H1 (cell line): ENCODE data around the gene KLK4. TPM values are rescaled to one million over a fixed set of nuclear protein-coding genes. Genes with fewer than 3 reads are reported as not detected.

ENCODE experiments used
- CEBPB ChIP-seq: IDR thresholded peaks from 2 replicates; pipeline ENCODE4 v1.6.1; 2012; ENCODE audit warnings: low read depth, low read length
- EZH2 ChIP-seq: fragments of 200-600 bp; sonication (generic); IDR thresholded peaks from 2 replicates; pipeline ENCODE4 v1.7.1; 2012; ENCODE audit warnings: low read depth, mild to moderate bottlenecking, moderate library complexity, low read length, inconsistent platforms; ENCODE audit not compliant: severe bottlenecking
- KDM5A ChIP-seq: fragments of 200-600 bp; IDR thresholded peaks from 2 replicates; pipeline ENCODE4 v1.7.1; 2012; ENCODE audit warnings: mild to moderate bottlenecking, low read length, inconsistent platforms, mixed read lengths
- POLR2AphosphoS5 ChIP-seq: IDR thresholded peaks from 2 replicates; pipeline ENCODE4 v1.6.1; 2011; ENCODE audit warnings: low read depth, low read length
- POU5F1 ChIP-seq: IDR thresholded peaks from 2 replicates; pipeline ENCODE4 v1.6.1; 2011; ENCODE audit warnings: low read depth, mild to moderate bottlenecking, low read length, moderate library complexity
- RXRA ChIP-seq: IDR thresholded peaks from 2 replicates; pipeline ENCODE4 v1.6.1; 2011; ENCODE audit warnings: low read depth, mild to moderate bottlenecking, low read length, moderate library complexity; ENCODE audit not compliant: insufficient read depth
- SIRT6 ChIP-seq: IDR thresholded peaks from one replicate; pipeline ENCODE4 v1.7.1; 2012; ENCODE audit warnings: low read length, inconsistent platforms
- SIX5 ChIP-seq: IDR thresholded peaks from 2 replicates; pipeline ENCODE4 v1.6.1; 2011; ENCODE audit warnings: mild to moderate bottlenecking, low read depth, low read length
- SP4 ChIP-seq: IDR thresholded peaks from 2 replicates; pipeline ENCODE4 v1.6.1; 2012; ENCODE audit warnings: low read length, inconsistent platforms
- polyA plus RNA-seq, 7 experiments: library from polyadenylated mRNA; depleted of rRNA in 3 of 7; stranded (reverse) in 5 of 7; unstranded in 2 of 7; fragments of >200 nt in 5 of 7; fragments of 200-250 nt in 2 of 7; gene quantifications; 1 replicate in 5 of 7; 2 replicates in 1 of 7; 4 replicates in 1 of 7; pipeline versions ENCODE4 v1.2.1 to v1.2.3, GENCODE V29; 2011 to 2013; ENCODE audit warnings: missing spikeins in 2 of 7, mixed read lengths in 2 of 7
- total RNA-seq: library from RNA; stranded (reverse); fragmentation: NEBNext Ultra II Directional; extraction: Animal tissue kit (Norgen Biotek cat#: 25700); gene quantifications from 2 replicates; pipeline ENCODE4 v1.2.1, GENCODE V29; 2021
- TF ChIP-seq, protein P1 (sequence below): fragments of 300-600 bp; sonication (generic); IDR thresholded peaks from 2 replicates; pipeline ENCODE4 v1.7.1; 2012; ENCODE audit warnings: low read length, moderate library complexity, mild to moderate bottlenecking, inconsistent platforms; ENCODE audit not compliant: insufficient replicate concordance
- TF ChIP-seq, protein P2 (sequence below): IDR thresholded peaks from 2 replicates; pipeline ENCODE4 v1.6.1; 2012; ENCODE audit warnings: low read length, inconsistent platforms

The KLK4 gene
- total and polyA plus RNA-seq, 2 of the 8 experiments (the other 6 are each of a cell fraction or from before 2014, with no cell fraction given), result 0.44 TPM; not detected in 1

DNA sequence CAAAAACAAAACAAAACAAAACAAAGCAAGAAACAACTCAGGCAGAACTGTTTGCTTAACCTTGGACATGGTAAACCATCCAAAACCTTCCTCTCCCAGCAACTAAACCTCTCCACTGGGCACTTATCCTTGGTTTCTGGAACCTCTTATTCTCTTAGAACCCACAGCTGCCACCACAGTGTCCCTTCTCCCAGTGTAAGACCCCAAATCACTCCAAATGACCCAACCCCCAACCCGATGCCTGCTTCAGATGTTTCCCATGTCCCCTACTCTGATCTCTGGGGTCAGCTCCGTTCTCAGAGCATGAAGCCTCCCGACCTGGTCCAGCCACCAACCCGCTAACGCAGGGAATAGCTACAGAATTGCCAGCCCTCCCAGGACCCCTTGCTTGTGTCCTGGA is 37.0 kb downstream of the KLK4 start (continued):
- TF ChIP-seq, protein P1, sequence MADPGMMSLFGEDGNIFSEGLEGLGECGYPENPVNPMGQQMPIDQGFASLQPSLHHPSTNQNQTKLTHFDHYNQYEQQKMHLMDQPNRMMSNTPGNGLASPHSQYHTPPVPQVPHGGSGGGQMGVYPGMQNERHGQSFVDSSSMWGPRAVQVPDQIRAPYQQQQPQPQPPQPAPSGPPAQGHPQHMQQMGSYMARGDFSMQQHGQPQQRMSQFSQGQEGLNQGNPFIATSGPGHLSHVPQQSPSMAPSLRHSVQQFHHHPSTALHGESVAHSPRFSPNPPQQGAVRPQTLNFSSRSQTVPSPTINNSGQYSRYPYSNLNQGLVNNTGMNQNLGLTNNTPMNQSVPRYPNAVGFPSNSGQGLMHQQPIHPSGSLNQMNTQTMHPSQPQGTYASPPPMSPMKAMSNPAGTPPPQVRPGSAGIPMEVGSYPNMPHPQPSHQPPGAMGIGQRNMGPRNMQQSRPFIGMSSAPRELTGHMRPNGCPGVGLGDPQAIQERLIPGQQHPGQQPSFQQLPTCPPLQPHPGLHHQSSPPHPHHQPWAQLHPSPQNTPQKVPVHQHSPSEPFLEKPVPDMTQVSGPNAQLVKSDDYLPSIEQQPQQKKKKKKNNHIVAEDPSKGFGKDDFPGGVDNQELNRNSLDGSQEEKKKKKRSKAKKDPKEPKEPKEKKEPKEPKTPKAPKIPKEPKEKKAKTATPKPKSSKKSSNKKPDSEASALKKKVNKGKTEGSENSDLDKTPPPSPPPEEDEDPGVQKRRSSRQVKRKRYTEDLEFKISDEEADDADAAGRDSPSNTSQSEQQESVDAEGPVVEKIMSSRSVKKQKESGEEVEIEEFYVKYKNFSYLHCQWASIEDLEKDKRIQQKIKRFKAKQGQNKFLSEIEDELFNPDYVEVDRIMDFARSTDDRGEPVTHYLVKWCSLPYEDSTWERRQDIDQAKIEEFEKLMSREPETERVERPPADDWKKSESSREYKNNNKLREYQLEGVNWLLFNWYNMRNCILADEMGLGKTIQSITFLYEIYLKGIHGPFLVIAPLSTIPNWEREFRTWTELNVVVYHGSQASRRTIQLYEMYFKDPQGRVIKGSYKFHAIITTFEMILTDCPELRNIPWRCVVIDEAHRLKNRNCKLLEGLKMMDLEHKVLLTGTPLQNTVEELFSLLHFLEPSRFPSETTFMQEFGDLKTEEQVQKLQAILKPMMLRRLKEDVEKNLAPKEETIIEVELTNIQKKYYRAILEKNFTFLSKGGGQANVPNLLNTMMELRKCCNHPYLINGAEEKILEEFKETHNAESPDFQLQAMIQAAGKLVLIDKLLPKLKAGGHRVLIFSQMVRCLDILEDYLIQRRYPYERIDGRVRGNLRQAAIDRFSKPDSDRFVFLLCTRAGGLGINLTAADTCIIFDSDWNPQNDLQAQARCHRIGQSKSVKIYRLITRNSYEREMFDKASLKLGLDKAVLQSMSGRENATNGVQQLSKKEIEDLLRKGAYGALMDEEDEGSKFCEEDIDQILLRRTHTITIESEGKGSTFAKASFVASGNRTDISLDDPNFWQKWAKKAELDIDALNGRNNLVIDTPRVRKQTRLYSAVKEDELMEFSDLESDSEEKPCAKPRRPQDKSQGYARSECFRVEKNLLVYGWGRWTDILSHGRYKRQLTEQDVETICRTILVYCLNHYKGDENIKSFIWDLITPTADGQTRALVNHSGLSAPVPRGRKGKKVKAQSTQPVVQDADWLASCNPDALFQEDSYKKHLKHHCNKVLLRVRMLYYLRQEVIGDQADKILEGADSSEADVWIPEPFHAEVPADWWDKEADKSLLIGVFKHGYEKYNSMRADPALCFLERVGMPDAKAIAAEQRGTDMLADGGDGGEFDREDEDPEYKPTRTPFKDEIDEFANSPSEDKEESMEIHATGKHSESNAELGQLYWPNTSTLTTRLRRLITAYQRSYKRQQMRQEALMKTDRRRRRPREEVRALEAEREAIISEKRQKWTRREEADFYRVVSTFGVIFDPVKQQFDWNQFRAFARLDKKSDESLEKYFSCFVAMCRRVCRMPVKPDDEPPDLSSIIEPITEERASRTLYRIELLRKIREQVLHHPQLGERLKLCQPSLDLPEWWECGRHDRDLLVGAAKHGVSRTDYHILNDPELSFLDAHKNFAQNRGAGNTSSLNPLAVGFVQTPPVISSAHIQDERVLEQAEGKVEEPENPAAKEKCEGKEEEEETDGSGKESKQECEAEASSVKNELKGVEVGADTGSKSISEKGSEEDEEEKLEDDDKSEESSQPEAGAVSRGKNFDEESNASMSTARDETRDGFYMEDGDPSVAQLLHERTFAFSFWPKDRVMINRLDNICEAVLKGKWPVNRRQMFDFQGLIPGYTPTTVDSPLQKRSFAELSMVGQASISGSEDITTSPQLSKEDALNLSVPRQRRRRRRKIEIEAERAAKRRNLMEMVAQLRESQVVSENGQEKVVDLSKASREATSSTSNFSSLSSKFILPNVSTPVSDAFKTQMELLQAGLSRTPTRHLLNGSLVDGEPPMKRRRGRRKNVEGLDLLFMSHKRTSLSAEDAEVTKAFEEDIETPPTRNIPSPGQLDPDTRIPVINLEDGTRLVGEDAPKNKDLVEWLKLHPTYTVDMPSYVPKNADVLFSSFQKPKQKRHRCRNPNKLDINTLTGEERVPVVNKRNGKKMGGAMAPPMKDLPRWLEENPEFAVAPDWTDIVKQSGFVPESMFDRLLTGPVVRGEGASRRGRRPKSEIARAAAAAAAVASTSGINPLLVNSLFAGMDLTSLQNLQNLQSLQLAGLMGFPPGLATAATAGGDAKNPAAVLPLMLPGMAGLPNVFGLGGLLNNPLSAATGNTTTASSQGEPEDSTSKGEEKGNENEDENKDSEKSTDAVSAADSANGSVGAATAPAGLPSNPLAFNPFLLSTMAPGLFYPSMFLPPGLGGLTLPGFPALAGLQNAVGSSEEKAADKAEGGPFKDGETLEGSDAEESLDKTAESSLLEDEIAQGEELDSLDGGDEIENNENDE, result no peak
- TF ChIP-seq POLR2AphosphoS5 (no peak), RXRA (no peak), SIX5 (no peak), SP4 (no peak), CEBPB (no peak), KDM5A (no peak), EZH2 (no peak), POU5F1 (no peak), SIRT6 (no peak)
- TF ChIP-seq, protein P2, sequence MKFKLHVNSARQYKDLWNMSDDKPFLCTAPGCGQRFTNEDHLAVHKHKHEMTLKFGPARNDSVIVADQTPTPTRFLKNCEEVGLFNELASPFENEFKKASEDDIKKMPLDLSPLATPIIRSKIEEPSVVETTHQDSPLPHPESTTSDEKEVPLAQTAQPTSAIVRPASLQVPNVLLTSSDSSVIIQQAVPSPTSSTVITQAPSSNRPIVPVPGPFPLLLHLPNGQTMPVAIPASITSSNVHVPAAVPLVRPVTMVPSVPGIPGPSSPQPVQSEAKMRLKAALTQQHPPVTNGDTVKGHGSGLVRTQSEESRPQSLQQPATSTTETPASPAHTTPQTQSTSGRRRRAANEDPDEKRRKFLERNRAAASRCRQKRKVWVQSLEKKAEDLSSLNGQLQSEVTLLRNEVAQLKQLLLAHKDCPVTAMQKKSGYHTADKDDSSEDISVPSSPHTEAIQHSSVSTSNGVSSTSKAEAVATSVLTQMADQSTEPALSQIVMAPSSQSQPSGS, result no peak
